HepG2 (cell line): Measurements from ENCODE around the gene PDE4D. TPM values are rescaled to one million over a fixed set of nuclear protein-coding genes. Genes with fewer than 3 reads are reported as not detected.

Source experiments
- CEBPB ChIP-seq: IDR thresholded peaks from 2 replicates; pipeline ENCODE4 v1.6.1; 2011; ENCODE audit warnings: low read depth, low read length, improper control_type of control experiment, borderline replicate concordance
- DNMT1 ChIP-seq: sonication (generic); formaldehyde crosslinking; IDR thresholded peaks from 2 replicates; pipeline ENCODE4 v1.5.1; 2020; ENCODE audit warnings: mild to moderate bottlenecking, missing genetic modification reagents
- EP300 ChIP-seq, 3 experiments: sonication (generic) in 1 of 3; formaldehyde crosslinking in 1 of 3; IDR thresholded peaks; 2 replicates each; pipeline versions ENCODE4 v1.5.1 to v1.6.1; 2011 to 2020; ENCODE audit warnings: low read depth in 2 of 3, low read length in 2 of 3, borderline replicate concordance in 1 of 3, improper control_type of control experiment in 1 of 3, mild to moderate bottlenecking in 1 of 3, missing genetic modification reagents in 1 of 3, moderate library complexity in 1 of 3
- FOXA1 ChIP-seq, 2 experiments: fragments of 450-650 bp in 1 of 2; sonication (generic) in 1 of 2; formaldehyde crosslinking in 1 of 2; IDR thresholded peaks; 2 replicates each; pipeline versions ENCODE4 v1.4.0 to v1.6.1; 2016 to 2020; ENCODE audit warnings: missing genetic modification reagents in 1 of 2
- HOXA9 ChIP-seq: sonication (generic); formaldehyde crosslinking; IDR thresholded peaks from 2 replicates; pipeline ENCODE4 v1.8.1; 2022; ENCODE audit warnings: missing genetic modification reagents, mild to moderate bottlenecking, moderate library complexity, borderline replicate concordance
- HOXD1 ChIP-seq: sonication (generic); formaldehyde crosslinking; IDR thresholded peaks from 2 replicates; pipeline ENCODE4 v1.5.0; 2020; ENCODE audit warnings: missing genetic modification reagents
- NR1H2 ChIP-seq: sonication (generic); formaldehyde crosslinking; IDR thresholded peaks from 2 replicates; pipeline ENCODE4 v1.8.1; 2022; ENCODE audit warnings: low read depth, missing genetic modification reagents, borderline replicate concordance
- RXRB ChIP-seq: IDR thresholded peaks from 2 replicates; pipeline ENCODE4 v1.6.1; 2016; ENCODE audit warnings: borderline replicate concordance, missing genetic modification reagents, missing compliant biosample characterization
- SIN3A ChIP-seq: IDR thresholded peaks from 2 replicates; pipeline ENCODE4 v1.6.1; 2011; ENCODE audit warnings: low read depth, mild to moderate bottlenecking, control low read depth, low read length, borderline replicate concordance
- ZC3H13 ChIP-seq: sonication (generic); formaldehyde crosslinking; IDR thresholded peaks from 2 replicates; pipeline ENCODE4 v1.8.1; 2023; ENCODE audit warnings: mild to moderate bottlenecking, missing genetic modification reagents, moderate library complexity
- ZFP36L1 ChIP-seq: sonication (generic); formaldehyde crosslinking; IDR thresholded peaks from 2 replicates; pipeline ENCODE4 v1.8.0; 2022; ENCODE audit warnings: mild to moderate bottlenecking, missing genetic modification reagents, moderate library complexity
- ZFY ChIP-seq: sonication (generic); formaldehyde crosslinking; IDR thresholded peaks from 2 replicates; pipeline ENCODE4 v1.4.0; 2020; ENCODE audit warnings: missing genetic modification reagents
- ZMYM4 ChIP-seq: sonication (generic); formaldehyde crosslinking; IDR thresholded peaks from 2 replicates; pipeline ENCODE4 v1.8.1; 2023; ENCODE audit warnings: mild to moderate bottlenecking, missing genetic modification reagents
- ZNF121 ChIP-seq: sonication (generic); formaldehyde crosslinking; IDR thresholded peaks from 2 replicates; pipeline ENCODE4 v1.5.0; 2020; ENCODE audit warnings: mild to moderate bottlenecking, missing genetic modification reagents
- ZNF232 ChIP-seq: sonication (generic); formaldehyde crosslinking; IDR thresholded peaks from 2 replicates; pipeline ENCODE4 v1.4.0; 2020; ENCODE audit warnings: missing genetic modification reagents, borderline replicate concordance
- ZNF234 ChIP-seq: sonication (generic); formaldehyde crosslinking; conservative IDR thresholded peaks from 2 replicates; pipeline ENCODE4 v1.5.1; 2020; ENCODE audit warnings: mild to moderate bottlenecking, missing genetic modification reagents
- ZNF333 ChIP-seq: sonication (generic); formaldehyde crosslinking; IDR thresholded peaks from 2 replicates; pipeline ENCODE4 v1.4.0; 2020; ENCODE audit warnings: mild to moderate bottlenecking, missing genetic modification reagents, borderline replicate concordance
- polyA plus RNA-seq, 8 experiments: library from polyadenylated mRNA; depleted of rRNA in 3 of 8; stranded (reverse) in 7 of 8; unstranded in 1 of 8; fragments of >200 nt; fragmentation: Illumina TruSeq in 4 of 8; extraction: Trizol in 4 of 8; gene quantifications; 2 replicates each; pipeline versions ENCODE4 v1.2.1 to v1.2.3, GENCODE V29; 2011 to 2016; ENCODE audit warnings: low read depth in 4 of 8, missing spikeins in 1 of 8, mixed read lengths in 1 of 8; ENCODE audit not compliant: insufficient read depth in 1 of 8
- total RNA-seq, 5 experiments: library from RNA; depleted of rRNA; stranded (reverse); fragments of >200 nt; fragmentation: Illumina TruSeq; extraction: Trizol; gene quantifications; 2 replicates each; pipeline ENCODE4 v1.2.3, GENCODE V29; 2016; ENCODE audit warnings: low read depth in 1 of 5
- TF ChIP-seq, protein P1 (sequence below): sonication (generic); formaldehyde crosslinking; IDR thresholded peaks from 2 replicates; pipeline ENCODE4 v1.8.1; 2023; ENCODE audit warnings: missing genetic modification reagents, inconsistent platforms, borderline replicate concordance
- TF ChIP-seq, protein P2 (sequence below): sonication (generic); formaldehyde crosslinking; IDR thresholded peaks from 2 replicates; pipeline ENCODE4 v1.5.1; 2020; ENCODE audit warnings: missing genetic modification reagents, mild to moderate bottlenecking, borderline replicate concordance
- TF ChIP-seq, protein P3 (sequence below): IDR thresholded peaks from 2 replicates; pipeline ENCODE4 v1.6.1; 2018; ENCODE audit warnings: missing genetic modification reagents
- TF ChIP-seq, protein P4 (sequence below): sonication (generic); formaldehyde crosslinking; conservative IDR thresholded peaks from 2 replicates; pipeline ENCODE4 v1.4.0; 2020; ENCODE audit warnings: missing genetic modification reagents

The PDE4D gene
- total and polyA plus RNA-seq, 2 of the 13 experiments (the other 11 are each of a cell fraction or from before 2014, with no cell fraction given) = 7.0 to 12.2 TPM

DNA sequence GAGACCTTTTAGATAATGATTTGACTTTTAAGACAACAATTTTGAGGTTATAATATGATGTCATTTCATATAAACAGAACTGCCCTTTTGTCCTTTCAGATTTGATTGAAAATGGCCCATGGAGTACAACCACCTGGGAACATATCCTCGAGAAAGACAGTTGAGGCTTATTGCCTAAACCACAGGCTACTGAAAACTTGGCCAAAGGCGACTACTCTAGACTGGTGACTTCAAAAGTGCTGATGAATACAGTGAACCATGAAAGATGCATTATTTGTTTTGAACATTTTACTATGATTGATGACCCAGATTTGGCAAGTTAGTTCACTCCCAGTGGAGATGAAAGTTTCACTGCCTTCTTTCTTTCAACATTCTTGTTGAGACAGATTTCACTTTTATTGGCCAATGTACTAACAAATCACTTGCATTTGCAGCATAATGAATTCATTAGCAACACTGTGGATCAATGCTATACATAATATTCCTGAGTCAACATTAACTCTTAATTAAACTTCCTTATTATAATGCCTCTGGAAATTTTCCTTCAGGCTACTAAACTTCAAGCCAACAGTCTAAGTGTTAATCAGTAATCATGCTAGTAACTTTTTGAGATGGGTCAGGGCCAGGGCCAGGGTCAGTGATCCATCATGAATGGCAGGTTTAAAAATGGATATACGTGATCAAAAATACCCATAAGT lies 830.4 kb downstream of the PDE4D start (continued):
- no peak for TF ChIP-seq FOXA1 (IDR thresholded peaks at IDR 0.05)
- TF ChIP-seq FOXA1 (CRISPR knock-in tag; IDR thresholded peaks at IDR 0.05) = peak; percentile 36; the same call in 1 of the 2 replicates
- TF ChIP-seq ZFY (CRISPR knock-in tag) = no peak
- TF ChIP-seq, protein P1, sequence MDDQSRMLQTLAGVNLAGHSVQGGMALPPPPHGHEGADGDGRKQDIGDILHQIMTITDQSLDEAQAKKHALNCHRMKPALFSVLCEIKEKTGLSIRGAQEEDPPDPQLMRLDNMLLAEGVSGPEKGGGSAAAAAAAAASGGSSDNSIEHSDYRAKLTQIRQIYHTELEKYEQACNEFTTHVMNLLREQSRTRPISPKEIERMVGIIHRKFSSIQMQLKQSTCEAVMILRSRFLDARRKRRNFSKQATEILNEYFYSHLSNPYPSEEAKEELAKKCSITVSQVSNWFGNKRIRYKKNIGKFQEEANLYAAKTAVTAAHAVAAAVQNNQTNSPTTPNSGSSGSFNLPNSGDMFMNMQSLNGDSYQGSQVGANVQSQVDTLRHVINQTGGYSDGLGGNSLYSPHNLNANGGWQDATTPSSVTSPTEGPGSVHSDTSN (CRISPR knock-in tag) = no peak
- TF ChIP-seq, protein P2, sequence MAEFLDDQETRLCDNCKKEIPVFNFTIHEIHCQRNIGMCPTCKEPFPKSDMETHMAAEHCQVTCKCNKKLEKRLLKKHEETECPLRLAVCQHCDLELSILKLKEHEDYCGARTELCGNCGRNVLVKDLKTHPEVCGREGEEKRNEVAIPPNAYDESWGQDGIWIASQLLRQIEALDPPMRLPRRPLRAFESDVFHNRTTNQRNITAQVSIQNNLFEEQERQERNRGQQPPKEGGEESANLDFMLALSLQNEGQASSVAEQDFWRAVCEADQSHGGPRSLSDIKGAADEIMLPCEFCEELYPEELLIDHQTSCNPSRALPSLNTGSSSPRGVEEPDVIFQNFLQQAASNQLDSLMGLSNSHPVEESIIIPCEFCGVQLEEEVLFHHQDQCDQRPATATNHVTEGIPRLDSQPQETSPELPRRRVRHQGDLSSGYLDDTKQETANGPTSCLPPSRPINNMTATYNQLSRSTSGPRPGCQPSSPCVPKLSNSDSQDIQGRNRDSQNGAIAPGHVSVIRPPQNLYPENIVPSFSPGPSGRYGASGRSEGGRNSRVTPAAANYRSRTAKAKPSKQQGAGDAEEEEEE (CRISPR knock-in tag) = no peak
- TF ChIP-seq CEBPB = peak; percentile 69; the same call in 1 of the 2 replicates
- peak in 1 of 2 experiments; percentile 65; a peak in 2 of 4 replicates for TF ChIP-seq EP300 (IDR thresholded peaks at IDR 0.05; ENCODE audit: low read depth in 2 of 2, low read length in 2 of 2)
- TF ChIP-seq EP300 (CRISPR knock-in tag; IDR thresholded peaks at IDR 0.05; ENCODE audit: borderline replicate concordance) = peak; percentile 31; the same call in 1 of the 2 replicates
- TF ChIP-seq HOXA9 (CRISPR knock-in tag) = no peak
- TF ChIP-seq SIN3A = no peak
- TF ChIP-seq RXRB (CRISPR knock-in tag) = peak; percentile 24; the same call in 1 of the 2 replicates
- TF ChIP-seq ZC3H13 (CRISPR knock-in tag) = no peak
- TF ChIP-seq ZNF232 = no peak
- no peak for TF ChIP-seq DNMT1 (CRISPR knock-in tag)
- TF ChIP-seq ZMYM4 = peak; percentile 40; the same call in 1 of the 2 replicates
- 0 out of 2 replicates have a peak, but pooled peaks have one; percentile 34 for TF ChIP-seq ZFP36L1 (CRISPR knock-in tag)
- no peak for TF ChIP-seq ZNF234
- TF ChIP-seq NR1H2 (CRISPR knock-in tag) = no peak
- TF ChIP-seq, protein P3, sequence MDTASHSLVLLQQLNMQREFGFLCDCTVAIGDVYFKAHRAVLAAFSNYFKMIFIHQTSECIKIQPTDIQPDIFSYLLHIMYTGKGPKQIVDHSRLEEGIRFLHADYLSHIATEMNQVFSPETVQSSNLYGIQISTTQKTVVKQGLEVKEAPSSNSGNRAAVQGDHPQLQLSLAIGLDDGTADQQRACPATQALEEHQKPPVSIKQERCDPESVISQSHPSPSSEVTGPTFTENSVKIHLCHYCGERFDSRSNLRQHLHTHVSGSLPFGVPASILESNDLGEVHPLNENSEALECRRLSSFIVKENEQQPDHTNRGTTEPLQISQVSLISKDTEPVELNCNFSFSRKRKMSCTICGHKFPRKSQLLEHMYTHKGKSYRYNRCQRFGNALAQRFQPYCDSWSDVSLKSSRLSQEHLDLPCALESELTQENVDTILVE (CRISPR knock-in tag) = no peak
- peak; percentile 100 for TF ChIP-seq HOXD1 (CRISPR knock-in tag)
- no peak for TF ChIP-seq ZNF121 (CRISPR knock-in tag)
- TF ChIP-seq ZNF333 (CRISPR knock-in tag) = no peak
- TF ChIP-seq, protein P4, sequence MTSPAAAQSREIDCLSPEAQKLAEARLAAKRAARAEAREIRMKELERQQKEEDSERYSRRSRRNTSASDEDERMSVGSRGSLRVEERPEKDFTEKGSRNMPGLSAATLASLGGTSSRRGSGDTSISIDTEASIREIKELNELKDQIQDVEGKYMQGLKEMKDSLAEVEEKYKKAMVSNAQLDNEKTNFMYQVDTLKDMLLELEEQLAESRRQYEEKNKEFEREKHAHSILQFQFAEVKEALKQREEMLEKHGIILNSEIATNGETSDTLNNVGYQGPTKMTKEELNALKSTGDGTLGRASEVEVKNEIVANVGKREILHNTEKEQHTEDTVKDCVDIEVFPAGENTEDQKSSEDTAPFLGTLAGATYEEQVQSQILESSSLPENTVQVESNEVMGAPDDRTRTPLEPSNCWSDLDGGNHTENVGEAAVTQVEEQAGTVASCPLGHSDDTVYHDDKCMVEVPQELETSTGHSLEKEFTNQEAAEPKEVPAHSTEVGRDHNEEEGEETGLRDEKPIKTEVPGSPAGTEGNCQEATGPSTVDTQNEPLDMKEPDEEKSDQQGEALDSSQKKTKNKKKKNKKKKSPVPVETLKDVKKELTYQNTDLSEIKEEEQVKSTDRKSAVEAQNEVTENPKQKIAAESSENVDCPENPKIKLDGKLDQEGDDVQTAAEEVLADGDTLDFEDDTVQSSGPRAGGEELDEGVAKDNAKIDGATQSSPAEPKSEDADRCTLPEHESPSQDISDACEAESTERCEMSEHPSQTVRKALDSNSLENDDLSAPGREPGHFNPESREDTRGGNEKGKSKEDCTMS = no peak
